NCI-H2227 (cell line): Measurements from ENCODE around the gene ANKFY1.
"Not testable (repeated sequence)": the region's sequence is repeated elsewhere in the genome, so short reads cannot be mapped to it uniquely, and the experiment has no call there.

Source experiments
- DNase-seq: peaks from one replicate; lab custom pipeline; 2025; ENCODE audit not compliant: unreplicated experiment; lab: John Stamatoyannopoulos, UW

ANKFY1 gene

DNA sequence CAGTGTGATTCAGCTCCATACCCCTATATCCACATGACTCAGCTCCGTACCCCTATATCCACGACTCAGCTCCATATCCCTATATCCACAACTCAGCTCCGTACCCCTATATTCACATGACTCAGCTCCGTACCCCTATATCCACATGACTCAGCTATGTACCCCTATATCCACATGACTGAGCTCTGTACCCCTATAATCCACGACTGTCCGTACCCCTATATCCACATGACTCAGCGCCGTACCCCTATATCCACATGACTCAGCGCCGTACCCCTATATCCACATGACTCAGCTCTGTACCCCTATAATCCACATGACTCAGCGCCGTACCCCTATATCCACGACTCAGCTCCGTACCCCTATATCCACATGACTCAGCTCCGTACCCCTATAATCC lies 104.0 kb downstream of the ANKFY1 start:
- no peak for DNase-seq

DNA sequence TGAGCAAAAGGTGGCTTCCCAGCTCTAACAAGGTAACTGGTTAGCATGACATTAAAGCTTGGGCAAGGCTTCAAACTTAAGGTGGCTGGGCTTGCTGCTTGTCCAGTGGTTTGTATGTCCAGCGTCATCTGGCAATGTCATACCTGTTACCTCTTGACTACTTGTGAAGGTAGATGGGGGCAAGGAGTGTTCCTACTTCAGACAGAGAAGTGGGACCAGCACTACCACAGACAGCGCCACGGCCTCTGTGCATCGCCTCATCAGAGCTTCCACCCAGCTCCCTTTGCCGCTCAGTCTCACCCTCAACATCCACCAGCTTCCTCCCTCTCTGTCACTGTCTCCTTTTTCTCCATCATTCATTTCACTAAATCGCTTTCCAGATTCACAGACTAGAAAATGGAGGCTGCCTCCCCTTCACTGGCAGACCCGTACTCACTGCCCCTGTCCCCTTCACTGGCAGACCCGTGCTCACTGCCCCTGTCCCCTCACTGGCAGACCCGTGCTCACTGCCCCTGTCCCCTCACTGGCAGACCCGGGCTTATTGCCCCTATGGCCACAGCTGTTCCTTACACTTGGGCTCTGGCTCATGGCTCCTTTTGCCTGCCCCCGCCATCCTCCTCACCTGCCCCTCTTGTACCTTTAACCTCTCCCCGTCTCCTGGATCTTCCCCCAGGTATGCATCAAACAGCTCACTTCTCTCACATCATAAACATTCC lies 106.0 kb downstream of the ANKFY1 start:
- no peak for DNase-seq

DNA sequence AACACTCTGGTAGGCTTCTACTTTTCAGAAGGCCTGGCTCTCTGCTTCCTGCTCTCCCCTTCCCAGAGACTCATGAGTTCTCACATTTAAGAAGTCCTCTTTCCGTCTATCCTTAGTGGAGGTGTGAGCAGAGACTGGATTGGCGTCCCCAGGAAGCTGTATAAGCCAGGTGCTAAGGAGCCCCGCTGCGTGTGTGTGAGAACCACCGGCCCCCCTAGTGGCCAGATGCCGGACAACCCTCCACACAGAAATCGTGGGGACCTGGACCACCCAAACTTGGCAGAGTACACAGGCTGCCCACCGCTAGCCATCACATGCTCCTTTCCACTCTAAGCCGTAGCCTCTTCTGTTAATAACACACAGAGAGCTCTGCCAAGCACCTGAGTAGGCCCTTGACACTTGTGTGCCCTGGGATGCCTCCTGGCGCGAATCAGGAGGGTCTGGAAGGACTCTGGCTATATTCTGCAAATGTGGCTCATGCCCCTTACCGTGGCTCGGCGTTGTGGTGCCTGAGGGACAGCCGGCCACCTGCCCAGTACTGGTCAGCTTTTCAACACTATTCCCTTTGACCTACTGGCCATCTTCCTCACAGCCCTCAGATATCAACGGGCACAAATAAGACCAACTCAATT lies 106.9 kb downstream of the ANKFY1 start:
- DNase-seq = no peak

DNA sequence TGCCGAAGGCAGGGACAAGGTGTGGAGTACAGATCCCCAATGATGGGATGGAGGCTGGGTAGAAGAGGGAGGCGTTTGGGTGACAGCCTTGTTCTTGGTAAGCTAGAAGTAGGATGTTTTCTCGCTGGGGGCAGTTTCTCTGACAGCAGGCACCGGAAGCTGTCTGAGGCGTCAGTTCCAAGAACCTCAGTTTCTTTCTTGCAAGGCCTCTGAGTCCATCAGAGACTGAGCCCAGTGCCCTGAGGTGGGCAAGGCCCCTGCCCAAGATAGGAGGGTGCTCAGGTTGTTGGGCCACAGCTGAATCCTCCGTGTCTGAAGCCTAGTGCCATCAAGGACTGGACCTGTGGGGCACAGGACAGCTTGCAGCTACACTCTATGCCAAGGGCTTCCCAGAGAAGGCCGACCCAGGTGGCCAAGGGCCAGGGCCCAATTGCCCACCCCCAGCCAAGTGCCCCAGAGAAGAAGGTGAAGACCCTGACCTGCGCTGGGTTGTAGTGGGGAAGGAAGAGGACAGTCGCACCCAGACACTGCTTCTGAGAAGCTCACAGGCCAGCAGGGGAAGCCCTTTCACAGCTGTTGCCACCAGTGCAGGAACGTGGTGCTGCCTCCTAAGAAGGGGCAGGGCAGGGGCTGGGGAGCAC lies 107.7 kb downstream of the ANKFY1 start:
- DNase-seq = no peak

- DNase-seq = no peak
These were observed 109.6 kb downstream of the ANKFY1 start for GRCh38 chr17:4154201-4154600.

DNA sequence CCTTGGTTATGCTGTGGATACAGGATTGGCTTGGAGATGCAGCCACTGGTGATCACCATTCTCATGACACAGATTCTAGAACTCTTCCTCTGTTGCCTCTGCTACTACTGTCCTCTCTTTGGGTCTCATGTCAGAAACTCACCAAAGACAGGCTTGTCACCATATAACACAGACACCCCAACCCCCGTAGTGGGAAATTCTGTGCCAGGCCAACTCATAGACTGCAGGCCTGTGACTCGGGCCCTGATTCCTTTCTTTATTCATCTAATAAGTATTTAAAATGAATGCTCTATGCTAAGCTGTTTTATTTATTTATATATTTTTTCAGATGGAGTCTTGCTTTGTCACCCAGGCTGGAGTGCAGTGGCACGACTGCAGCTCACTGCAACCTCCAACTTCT lies 111.3 kb downstream of the ANKFY1 start:
- DNase-seq = no peak

DNA sequence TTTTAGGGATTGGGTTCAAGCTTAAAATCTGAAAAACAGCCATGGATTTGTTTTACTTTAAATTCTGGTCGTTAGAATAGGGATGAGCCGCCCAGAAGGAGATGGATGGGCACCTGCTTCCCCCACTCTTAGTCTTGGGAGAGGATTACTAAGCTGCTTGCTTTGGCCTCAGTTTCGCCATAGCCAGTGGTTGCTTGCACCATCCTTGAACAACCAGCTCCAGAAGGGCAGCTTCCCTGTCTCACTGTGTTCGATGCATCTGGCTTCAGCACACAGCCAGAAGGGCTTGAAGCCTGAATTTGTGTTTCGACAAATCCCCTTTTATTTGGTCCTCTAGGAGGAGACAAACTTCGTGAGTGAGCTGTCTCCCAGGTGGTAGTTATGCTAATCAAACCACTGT lies 113.7 kb downstream of the ANKFY1 start:
- DNase-seq = no peak

- no peak for DNase-seq
These were observed 115.0 kb downstream of the ANKFY1 start for GRCh38 chr17:4148611-4149308.

DNA sequence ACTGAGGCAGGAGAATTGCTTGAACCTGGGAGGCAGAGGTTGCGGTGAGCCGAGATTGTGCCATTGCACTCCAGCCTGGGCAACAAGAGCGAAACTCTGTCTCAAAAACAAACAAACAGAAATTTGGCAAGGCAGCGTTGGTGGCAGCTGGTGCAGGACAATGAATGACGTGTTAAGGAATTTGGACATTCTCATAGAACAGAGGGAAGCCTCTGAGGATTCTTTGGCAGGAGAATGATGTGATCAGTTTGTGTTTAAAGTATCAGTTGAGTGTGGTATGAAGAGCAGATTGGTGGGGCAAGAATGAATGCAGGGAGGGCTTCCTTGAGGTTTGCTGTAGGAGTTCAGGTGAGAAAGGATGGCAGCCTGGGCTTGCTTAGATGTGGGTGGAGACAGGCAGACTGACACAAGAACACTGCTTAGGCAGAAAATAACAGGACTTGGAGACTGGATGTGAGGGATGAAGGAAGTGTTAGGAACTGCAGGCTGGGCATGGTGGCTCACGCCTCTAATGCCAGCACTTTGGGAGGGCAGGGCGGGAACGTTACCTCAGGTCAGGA lies 115.9 kb downstream of the ANKFY1 start:
- DNase-seq = no peak

- no peak for DNase-seq
These were observed 117.1 kb downstream of the ANKFY1 start for GRCh38 chr17:4146641-4147040.

DNA sequence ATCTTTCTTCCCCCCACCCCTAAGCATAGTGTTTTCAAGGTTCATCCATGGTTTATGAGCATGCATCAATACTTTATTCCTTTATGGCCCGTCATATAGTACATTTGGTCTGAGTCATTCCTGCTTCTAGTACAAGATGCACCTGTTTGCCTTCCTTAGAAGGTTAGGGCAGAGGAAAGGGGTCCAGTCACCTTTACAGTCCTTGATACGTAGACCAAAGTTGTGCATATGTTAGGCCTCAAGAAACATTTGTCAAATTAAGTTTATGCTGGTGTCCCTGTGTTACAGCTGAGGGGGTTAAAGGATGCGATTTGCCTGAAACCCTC lies 119.4 kb downstream of the ANKFY1 start:
- no peak for DNase-seq

- peak; percentile 90 for DNase-seq
These were observed 120.0 kb downstream of the ANKFY1 start for GRCh38 chr17:4143563-4144421.

GRCh38 chr17:4142107-4142900 lies 121.5 kb downstream of the ANKFY1 start:
- peak; percentile 38 for DNase-seq

DNA sequence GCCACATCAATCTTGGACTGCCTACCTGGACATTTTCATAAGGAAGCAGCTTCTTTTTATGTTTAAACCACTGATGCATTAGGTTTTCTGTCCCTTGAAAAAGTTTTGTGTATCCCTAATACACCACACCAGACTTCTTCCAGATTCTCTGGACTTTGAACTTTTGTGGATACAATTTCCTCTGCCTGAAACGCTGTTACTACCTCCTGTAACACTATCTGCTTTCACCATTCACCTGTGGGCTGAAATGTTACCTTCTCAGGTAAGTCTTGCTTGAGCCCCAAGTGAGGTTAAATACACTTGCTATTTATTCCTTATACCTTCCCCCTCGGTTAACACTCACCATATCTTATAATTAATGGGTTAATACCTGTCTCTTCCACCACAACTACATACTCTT lies 123.7 kb downstream of the ANKFY1 start:
- no peak for DNase-seq

DNA sequence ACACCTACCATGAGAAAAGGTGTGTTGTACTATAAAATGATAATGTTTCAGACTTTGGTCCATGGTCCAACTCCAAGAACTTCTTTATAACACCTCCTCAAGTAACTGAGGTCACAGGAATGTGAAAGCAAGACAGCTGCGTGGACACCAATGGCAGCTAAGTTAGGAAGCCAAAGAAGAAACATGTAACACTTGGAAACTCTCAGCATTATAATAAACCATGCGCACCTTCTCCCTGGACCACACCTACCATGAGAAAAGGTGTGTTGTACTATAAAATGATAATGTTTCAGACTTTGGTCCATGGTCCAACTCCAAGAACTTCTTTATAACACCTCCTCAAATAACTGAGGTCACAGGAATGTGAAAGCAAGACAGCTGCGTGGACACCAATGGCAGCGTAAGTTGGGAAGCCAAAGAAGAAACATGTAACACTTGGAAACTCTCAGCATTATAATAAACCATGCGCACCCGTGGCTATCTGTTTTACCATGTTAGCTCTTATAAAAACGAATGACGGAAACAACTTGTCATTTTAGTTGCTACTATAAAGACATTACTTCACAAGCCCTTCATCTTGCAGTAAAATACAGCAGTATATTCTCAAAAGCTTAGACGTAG lies 124.8 kb downstream of the ANKFY1 start:
- DNase-seq = not testable (repeated sequence)

- DNase-seq = no peak
These were observed 127.4 kb downstream of the ANKFY1 start for GRCh38 chr17:4136373-4136772.

DNA sequence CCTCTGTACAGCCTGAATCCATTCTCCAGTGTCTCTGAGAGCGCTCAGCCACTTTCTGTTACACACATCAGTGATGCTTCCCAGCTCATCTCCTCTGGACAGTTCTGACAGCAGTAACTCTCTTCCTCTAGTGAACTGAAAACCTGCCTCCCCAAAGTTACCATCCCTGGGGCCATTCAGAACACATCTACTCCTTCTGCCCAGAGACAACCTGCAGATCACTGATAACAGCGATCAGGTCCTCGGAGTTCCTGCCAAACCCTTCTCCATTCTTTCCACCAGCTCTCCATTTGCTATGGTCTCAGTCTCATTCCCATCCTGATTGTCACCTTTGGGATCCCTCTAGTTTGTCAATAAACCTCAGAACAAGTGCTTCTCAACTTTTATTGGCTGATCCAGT lies 128.3 kb downstream of the ANKFY1 start:
- no peak for DNase-seq

DNA sequence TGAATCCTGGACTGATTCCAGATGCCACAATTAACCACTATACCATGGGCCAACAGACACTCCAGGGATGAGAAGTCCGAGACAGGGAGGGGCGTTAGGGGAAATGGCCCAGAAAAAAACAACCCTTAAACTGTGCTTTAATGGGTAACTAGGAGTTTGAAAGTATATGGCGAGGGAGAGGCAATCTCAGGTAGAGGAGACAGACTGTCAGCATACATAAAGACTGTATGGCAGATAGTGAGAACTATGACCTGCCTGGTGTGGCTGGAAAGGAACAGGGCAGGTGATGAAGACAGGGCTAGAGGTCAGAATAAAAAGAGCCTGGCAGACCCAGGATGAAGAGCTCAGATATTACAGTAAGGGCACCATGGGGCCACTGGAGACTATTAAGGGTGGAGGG lies 129.1 kb downstream of the ANKFY1 start:
- no peak for DNase-seq

DNA sequence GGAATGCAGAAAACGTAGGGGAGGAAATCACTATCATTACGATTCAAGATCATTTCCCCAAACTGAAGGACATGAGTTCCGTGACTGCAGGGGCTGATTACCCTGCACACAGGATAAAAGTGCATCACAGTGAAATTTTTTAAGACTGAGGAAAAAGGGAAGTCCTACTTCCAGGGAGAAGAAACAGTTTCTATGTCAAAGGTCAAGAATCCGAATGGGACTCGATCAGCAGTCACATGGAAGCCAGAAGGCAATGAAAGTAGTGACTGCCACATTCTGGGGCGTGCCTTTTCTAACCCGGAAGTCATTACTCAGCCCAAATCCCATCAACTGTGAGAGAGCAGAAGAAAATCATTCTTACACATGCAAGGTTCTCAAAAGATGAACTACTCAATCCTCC lies 133.1 kb downstream of the ANKFY1 start:
- DNase-seq = no peak
